HepG2 (cell line): ENCODE results near the gene CCDC57. TPM values are rescaled to one million over a fixed set of nuclear protein-coding genes. Genes with fewer than 3 reads are reported as not detected.

Source experiments
- ATF7 ChIP-seq, 2 experiments: fragments of 450-650 bp in 1 of 2; sonication (generic) in 1 of 2; formaldehyde crosslinking in 1 of 2; IDR thresholded peaks; 2 replicates each; pipeline versions ENCODE4 v1.4.0 to v1.6.1; 2016 to 2020; ENCODE audit warnings: antibody characterized with exemption in 1 of 2, mild to moderate bottlenecking in 1 of 2, missing genetic modification reagents in 1 of 2
- ATRX ChIP-seq: sonication (generic); formaldehyde crosslinking; IDR thresholded peaks from 2 replicates; pipeline ENCODE4 v1.4.0; 2020; ENCODE audit warnings: missing genetic modification reagents, borderline replicate concordance
- CC2D1A ChIP-seq: sonication (generic); formaldehyde crosslinking; IDR thresholded peaks from 2 replicates; pipeline ENCODE4 v1.8.1; 2023; ENCODE audit warnings: mild to moderate bottlenecking, missing genetic modification reagents
- CEBPB ChIP-seq: IDR thresholded peaks from 2 replicates; pipeline ENCODE4 v1.6.1; 2011; ENCODE audit warnings: low read depth, low read length, improper control_type of control experiment, borderline replicate concordance
- DNMT1 ChIP-seq: sonication (generic); formaldehyde crosslinking; IDR thresholded peaks from 2 replicates; pipeline ENCODE4 v1.5.1; 2020; ENCODE audit warnings: mild to moderate bottlenecking, missing genetic modification reagents
- GTF3A ChIP-seq: sonication (generic); formaldehyde crosslinking; conservative IDR thresholded peaks from 2 replicates; pipeline ENCODE4 v1.4.0; 2020; ENCODE audit warnings: mild to moderate bottlenecking, missing genetic modification reagents
- ISX ChIP-seq: sonication (generic); formaldehyde crosslinking; conservative IDR thresholded peaks from 2 replicates; pipeline ENCODE4 v1.5.0; 2020; ENCODE audit warnings: missing genetic modification reagents
- MED8 ChIP-seq: sonication (generic); formaldehyde crosslinking; IDR thresholded peaks from 2 replicates; pipeline ENCODE4 v1.8.1; 2023; ENCODE audit warnings: mild to moderate bottlenecking, missing genetic modification reagents; ENCODE audit not compliant: insufficient replicate concordance
- MEF2D ChIP-seq: sonication (generic); formaldehyde crosslinking; IDR thresholded peaks from 2 replicates; pipeline ENCODE4 v1.5.1; 2020; ENCODE audit warnings: mild to moderate bottlenecking, missing genetic modification reagents
- NPAS2 ChIP-seq: sonication (generic); formaldehyde crosslinking; IDR thresholded peaks from 2 replicates; pipeline ENCODE4 v1.8.0; 2022; ENCODE audit warnings: mild to moderate bottlenecking, missing genetic modification reagents, borderline replicate concordance
- PAX8 ChIP-seq: sonication (generic); formaldehyde crosslinking; IDR thresholded peaks from 2 replicates; pipeline ENCODE4 v1.8.0; 2022; ENCODE audit warnings: mild to moderate bottlenecking, missing genetic modification reagents, borderline replicate concordance
- SNRNP70 ChIP-seq: fragments of 200-400 bp; formaldehyde crosslinking; IDR thresholded peaks from 2 replicates; pipeline ENCODE4 v1.6.1; 2017; ENCODE audit warnings: mild to moderate bottlenecking, low read depth, low read length, moderate library complexity
- SSRP1 ChIP-seq: IDR thresholded peaks from 2 replicates; pipeline ENCODE4 v1.6.1; 2016; ENCODE audit warnings: control low read depth
- TRIM24 ChIP-seq: sonication (generic); formaldehyde crosslinking; IDR thresholded peaks from 2 replicates; pipeline ENCODE4 v1.8.0; 2022; ENCODE audit warnings: mild to moderate bottlenecking, missing genetic modification reagents
- ZNF329 ChIP-seq: sonication (generic); formaldehyde crosslinking; IDR thresholded peaks from 2 replicates; pipeline ENCODE4 v1.9.0; 2021; ENCODE audit warnings: low read depth, mild to moderate bottlenecking, missing genetic modification reagents
- ZNF777 ChIP-seq: sonication (generic); formaldehyde crosslinking; IDR thresholded peaks from 2 replicates; pipeline ENCODE4 v1.4.0; 2020; ENCODE audit warnings: missing genetic modification reagents
- polyA plus RNA-seq, 8 experiments: library from polyadenylated mRNA; depleted of rRNA in 3 of 8; stranded (reverse) in 7 of 8; unstranded in 1 of 8; fragments of >200 nt; fragmentation: Illumina TruSeq in 4 of 8; extraction: Trizol in 4 of 8; gene quantifications; 2 replicates each; pipeline versions ENCODE4 v1.2.1 to v1.2.3, GENCODE V29; 2011 to 2016; ENCODE audit warnings: low read depth in 4 of 8, missing spikeins in 1 of 8, mixed read lengths in 1 of 8; ENCODE audit not compliant: insufficient read depth in 1 of 8
- total RNA-seq, 5 experiments: library from RNA; depleted of rRNA; stranded (reverse); fragments of >200 nt; fragmentation: Illumina TruSeq; extraction: Trizol; gene quantifications; 2 replicates each; pipeline ENCODE4 v1.2.3, GENCODE V29; 2016; ENCODE audit warnings: low read depth in 1 of 5
- TF ChIP-seq, protein P1 (sequence below): fragments of 450-650 bp; IDR thresholded peaks from 2 replicates; pipeline ENCODE4 v1.6.1; 2017
- TF ChIP-seq, protein P2 (sequence below): sonication (generic); formaldehyde crosslinking; IDR thresholded peaks from 2 replicates; pipeline ENCODE4 v1.4.0; 2020; ENCODE audit warnings: missing genetic modification reagents
- TF ChIP-seq, protein P3 (sequence below): sonication (generic); formaldehyde crosslinking; IDR thresholded peaks from 2 replicates; pipeline ENCODE4 v1.4.0; 2020; ENCODE audit warnings: mild to moderate bottlenecking, missing genetic modification reagents
- TF ChIP-seq, protein P4 (sequence below): sonication (generic); formaldehyde crosslinking; IDR thresholded peaks from 2 replicates; pipeline ENCODE4 v1.9.0; 2022; ENCODE audit warnings: missing genetic modification reagents, mild to moderate bottlenecking, borderline replicate concordance
- TF ChIP-seq, protein P5 (sequence below): sonication (generic); formaldehyde crosslinking; conservative IDR thresholded peaks from 2 replicates; pipeline ENCODE4 v1.8.0; 2022; ENCODE audit warnings: missing genetic modification reagents

CCDC57 gene
- total and polyA plus RNA-seq, 2 of the 13 experiments (the other 11 are each of a cell fraction or from before 2014, with no cell fraction given), result 59.3 to 59.9 TPM

DNA sequence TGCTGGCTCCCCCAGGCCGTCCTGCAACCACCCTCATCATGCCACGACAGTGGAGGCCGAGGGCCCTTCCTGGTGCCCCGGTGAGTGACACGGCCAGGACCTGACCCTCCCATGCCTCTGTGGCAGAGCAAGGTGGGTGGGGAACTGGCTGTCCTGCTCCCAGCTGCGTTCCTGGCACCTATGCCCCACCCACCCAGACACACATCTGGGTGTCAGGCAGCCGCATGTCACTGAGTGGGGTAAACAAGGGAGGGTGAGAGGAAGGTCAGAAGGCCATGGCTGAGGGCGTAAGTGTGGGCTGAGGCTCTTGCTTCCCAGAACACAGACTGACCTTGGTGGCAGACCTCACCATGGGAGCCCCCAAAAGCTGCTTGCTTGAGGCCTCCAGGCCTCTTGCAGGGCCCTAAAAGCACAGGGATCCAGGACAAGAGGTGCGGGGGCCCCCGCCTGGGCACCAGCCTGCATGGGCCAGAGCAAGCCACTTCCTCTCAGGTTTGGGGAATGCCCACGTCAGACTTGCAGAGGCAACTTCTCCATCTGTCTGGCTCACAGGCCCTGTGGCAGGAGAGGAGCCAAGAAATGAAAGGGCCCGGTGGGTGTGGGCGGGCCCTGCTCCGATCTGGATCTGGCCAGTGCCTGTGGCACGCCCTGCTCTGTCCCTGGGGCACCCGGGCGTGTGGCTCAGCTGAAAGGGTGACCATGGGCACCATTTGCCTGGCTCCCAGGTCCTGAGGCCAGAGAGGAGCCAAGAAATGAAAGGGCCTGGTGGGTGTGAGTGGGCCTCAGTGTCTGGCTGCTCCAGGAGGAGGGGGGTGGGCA, 3.9 kb upstream of the CCDC57 start (continued):
- TF ChIP-seq, protein P1, sequence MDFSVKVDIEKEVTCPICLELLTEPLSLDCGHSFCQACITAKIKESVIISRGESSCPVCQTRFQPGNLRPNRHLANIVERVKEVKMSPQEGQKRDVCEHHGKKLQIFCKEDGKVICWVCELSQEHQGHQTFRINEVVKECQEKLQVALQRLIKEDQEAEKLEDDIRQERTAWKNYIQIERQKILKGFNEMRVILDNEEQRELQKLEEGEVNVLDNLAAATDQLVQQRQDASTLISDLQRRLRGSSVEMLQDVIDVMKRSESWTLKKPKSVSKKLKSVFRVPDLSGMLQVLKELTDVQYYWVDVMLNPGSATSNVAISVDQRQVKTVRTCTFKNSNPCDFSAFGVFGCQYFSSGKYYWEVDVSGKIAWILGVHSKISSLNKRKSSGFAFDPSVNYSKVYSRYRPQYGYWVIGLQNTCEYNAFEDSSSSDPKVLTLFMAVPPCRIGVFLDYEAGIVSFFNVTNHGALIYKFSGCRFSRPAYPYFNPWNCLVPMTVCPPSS, result no peak
- TF ChIP-seq, protein P2, sequence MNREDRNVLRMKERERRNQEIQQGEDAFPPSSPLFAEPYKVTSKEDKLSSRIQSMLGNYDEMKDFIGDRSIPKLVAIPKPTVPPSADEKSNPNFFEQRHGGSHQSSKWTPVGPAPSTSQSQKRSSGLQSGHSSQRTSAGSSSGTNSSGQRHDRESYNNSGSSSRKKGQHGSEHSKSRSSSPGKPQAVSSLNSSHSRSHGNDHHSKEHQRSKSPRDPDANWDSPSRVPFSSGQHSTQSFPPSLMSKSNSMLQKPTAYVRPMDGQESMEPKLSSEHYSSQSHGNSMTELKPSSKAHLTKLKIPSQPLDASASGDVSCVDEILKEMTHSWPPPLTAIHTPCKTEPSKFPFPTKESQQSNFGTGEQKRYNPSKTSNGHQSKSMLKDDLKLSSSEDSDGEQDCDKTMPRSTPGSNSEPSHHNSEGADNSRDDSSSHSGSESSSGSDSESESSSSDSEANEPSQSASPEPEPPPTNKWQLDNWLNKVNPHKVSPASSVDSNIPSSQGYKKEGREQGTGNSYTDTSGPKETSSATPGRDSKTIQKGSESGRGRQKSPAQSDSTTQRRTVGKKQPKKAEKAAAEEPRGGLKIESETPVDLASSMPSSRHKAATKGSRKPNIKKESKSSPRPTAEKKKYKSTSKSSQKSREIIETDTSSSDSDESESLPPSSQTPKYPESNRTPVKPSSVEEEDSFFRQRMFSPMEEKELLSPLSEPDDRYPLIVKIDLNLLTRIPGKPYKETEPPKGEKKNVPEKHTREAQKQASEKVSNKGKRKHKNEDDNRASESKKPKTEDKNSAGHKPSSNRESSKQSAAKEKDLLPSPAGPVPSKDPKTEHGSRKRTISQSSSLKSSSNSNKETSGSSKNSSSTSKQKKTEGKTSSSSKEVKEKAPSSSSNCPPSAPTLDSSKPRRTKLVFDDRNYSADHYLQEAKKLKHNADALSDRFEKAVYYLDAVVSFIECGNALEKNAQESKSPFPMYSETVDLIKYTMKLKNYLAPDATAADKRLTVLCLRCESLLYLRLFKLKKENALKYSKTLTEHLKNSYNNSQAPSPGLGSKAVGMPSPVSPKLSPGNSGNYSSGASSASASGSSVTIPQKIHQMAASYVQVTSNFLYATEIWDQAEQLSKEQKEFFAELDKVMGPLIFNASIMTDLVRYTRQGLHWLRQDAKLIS (CRISPR knock-in tag), result no peak
- TF ChIP-seq NPAS2 (CRISPR knock-in tag), result no peak
- TF ChIP-seq, protein P3, sequence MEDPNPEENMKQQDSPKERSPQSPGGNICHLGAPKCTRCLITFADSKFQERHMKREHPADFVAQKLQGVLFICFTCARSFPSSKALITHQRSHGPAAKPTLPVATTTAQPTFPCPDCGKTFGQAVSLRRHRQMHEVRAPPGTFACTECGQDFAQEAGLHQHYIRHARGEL, result no peak
- no peak for TF ChIP-seq ISX (CRISPR knock-in tag)
- no peak for TF ChIP-seq CC2D1A
- TF ChIP-seq DNMT1 (CRISPR knock-in tag), result no peak
- TF ChIP-seq, protein P4, sequence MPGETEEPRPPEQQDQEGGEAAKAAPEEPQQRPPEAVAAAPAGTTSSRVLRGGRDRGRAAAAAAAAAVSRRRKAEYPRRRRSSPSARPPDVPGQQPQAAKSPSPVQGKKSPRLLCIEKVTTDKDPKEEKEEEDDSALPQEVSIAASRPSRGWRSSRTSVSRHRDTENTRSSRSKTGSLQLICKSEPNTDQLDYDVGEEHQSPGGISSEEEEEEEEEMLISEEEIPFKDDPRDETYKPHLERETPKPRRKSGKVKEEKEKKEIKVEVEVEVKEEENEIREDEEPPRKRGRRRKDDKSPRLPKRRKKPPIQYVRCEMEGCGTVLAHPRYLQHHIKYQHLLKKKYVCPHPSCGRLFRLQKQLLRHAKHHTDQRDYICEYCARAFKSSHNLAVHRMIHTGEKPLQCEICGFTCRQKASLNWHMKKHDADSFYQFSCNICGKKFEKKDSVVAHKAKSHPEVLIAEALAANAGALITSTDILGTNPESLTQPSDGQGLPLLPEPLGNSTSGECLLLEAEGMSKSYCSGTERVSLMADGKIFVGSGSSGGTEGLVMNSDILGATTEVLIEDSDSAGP (CRISPR knock-in tag), result peak; percentile 18; the same call in 1 of the 2 replicates
- TF ChIP-seq ATF7 (IDR thresholded peaks at IDR 0.05), result no peak
- no peak for TF ChIP-seq ATF7 (CRISPR knock-in tag; IDR thresholded peaks at IDR 0.05)
- no peak for TF ChIP-seq GTF3A
- no peak for TF ChIP-seq SNRNP70
- TF ChIP-seq, protein P5, sequence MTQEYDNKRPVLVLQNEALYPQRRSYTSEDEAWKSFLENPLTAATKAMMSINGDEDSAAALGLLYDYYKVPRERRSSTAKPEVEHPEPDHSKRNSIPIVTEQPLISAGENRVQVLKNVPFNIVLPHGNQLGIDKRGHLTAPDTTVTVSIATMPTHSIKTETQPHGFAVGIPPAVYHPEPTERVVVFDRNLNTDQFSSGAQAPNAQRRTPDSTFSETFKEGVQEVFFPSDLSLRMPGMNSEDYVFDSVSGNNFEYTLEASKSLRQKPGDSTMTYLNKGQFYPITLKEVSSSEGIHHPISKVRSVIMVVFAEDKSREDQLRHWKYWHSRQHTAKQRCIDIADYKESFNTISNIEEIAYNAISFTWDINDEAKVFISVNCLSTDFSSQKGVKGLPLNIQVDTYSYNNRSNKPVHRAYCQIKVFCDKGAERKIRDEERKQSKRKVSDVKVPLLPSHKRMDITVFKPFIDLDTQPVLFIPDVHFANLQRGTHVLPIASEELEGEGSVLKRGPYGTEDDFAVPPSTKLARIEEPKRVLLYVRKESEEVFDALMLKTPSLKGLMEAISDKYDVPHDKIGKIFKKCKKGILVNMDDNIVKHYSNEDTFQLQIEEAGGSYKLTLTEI (CRISPR knock-in tag), result no peak
- TF ChIP-seq TRIM24 (CRISPR knock-in tag), result no peak
- no peak for TF ChIP-seq ATRX
- TF ChIP-seq MED8, result no peak
- TF ChIP-seq ZNF777 (CRISPR knock-in tag), result no peak; the same call in 1 of the 2 replicates
- no peak for TF ChIP-seq CEBPB
- no peak for TF ChIP-seq SSRP1 (CRISPR knock-in tag)
- TF ChIP-seq ZNF329 (CRISPR knock-in tag), result no peak
- no peak for TF ChIP-seq MEF2D (CRISPR knock-in tag)
- TF ChIP-seq PAX8, result no peak; the same call in none of the 2 replicates
